GM12874 (cell line): ENCODE measurements around the gene PRLHR.

Source experiments
- TF ChIP-seq, protein P1 (sequence below): IDR thresholded peaks from 2 replicates; pipeline ENCODE4 v1.5.1; 2011; ENCODE audit warnings: low read depth, mild to moderate bottlenecking, control low read depth, low read length, moderate library complexity; ENCODE audit not compliant: insufficient read depth

Gene PRLHR

DNA sequence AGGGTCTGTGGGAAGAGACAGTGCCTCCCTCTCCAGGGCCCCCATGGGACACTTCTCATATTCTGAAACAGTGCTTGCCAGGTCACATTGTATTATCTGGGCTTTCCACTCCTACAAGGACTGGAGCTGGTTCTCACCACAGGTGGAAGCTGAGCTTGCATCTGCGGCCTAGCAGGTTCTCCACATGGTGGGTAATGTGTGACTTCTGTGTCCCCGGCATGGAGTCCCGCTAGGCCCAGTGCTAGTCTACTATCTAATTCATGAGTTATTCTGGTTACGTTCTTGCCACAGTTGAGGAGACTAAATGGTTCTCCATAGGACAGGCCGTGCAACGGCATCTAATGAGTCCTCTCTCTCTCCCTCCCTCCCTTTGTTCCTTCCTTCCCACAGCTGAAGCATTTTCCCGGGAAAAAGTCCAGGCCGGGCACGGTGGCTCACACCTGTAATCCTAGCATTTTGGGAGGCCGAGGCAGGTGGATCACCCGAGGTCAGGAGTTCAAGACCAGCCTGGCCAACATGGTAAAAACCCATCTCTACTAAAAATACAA lies 27.7 kb downstream of the PRLHR start:
- TF ChIP-seq, protein P1, sequence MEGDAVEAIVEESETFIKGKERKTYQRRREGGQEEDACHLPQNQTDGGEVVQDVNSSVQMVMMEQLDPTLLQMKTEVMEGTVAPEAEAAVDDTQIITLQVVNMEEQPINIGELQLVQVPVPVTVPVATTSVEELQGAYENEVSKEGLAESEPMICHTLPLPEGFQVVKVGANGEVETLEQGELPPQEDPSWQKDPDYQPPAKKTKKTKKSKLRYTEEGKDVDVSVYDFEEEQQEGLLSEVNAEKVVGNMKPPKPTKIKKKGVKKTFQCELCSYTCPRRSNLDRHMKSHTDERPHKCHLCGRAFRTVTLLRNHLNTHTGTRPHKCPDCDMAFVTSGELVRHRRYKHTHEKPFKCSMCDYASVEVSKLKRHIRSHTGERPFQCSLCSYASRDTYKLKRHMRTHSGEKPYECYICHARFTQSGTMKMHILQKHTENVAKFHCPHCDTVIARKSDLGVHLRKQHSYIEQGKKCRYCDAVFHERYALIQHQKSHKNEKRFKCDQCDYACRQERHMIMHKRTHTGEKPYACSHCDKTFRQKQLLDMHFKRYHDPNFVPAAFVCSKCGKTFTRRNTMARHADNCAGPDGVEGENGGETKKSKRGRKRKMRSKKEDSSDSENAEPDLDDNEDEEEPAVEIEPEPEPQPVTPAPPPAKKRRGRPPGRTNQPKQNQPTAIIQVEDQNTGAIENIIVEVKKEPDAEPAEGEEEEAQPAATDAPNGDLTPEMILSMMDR, result no peak

DNA sequence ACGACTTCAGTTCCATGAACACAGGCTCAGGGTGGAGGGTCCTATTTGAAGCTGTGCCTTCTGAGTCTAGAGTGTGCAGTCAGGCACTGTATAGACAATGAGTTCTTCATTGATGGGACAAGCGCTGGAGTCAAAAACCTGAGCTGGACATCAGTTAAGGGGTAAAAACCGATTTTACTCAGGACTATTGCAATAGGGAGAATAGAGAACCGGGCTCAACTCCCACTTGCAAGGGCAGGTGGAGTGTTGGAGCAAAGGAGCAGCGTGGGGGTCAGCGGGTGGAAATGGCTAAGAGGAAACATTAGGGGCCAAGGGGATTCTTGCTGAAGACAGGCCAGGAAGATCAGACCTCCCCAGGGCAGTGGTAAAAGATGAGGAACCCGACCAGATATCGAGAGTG lies 28.5 kb downstream of the PRLHR start:
- TF ChIP-seq, protein P1, result no peak

- TF ChIP-seq, protein P1, result no peak
Observed at GRCh38 chr10:118565301-118566075, 30.0 kb downstream of the PRLHR start.

- TF ChIP-seq, protein P1, result no peak
Observed at GRCh38 chr10:118564652-118565051, 30.8 kb downstream of the PRLHR start.

- TF ChIP-seq, protein P1, result no peak
Observed at GRCh38 chr10:118564114-118564513, 31.3 kb downstream of the PRLHR start.

- TF ChIP-seq, protein P1, result no peak
Observed at GRCh38 chr10:118563373-118563890, 32.0 kb downstream of the PRLHR start.

DNA sequence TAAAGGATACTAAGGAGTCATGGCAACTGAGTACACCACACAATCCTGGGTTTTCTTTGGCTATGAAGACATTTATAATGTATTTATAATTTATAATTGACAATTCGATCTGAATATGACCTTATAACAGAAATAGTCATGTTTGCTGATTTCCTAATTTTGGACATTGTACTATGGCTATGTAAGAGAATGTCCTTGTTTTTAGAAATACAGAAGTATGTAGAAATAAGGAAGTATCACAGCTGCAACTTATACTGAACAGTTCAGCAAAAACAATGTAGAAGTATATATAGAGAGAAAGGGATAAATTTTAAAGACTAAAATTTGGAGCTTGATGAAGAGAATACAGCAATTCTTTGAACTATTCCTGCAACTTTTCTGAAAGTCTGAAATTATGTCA lies 32.6 kb downstream of the PRLHR start:
- TF ChIP-seq, protein P1, result no peak
